Esophagus muscularis mucosa (tissue), 3 donors: ENCODE measurements around the gene PRSS33.

Experiments used
- CTCF ChIP-seq, 3 experiments: fragments of 200-600 bp in 2 of 3; fragments of 450-650 bp in 1 of 3; sonication (generic) in 2 of 3; IDR thresholded peaks; one replicate each; pipeline ENCODE4 v1.5.1; 2017 to 2019; ENCODE audit warnings: antibody characterized with exemption in 3 of 3, mild to moderate bottlenecking in 2 of 3, moderate library complexity in 1 of 3
- POLR2A ChIP-seq: fragments of 450-650 bp; IDR thresholded peaks from one replicate; pipeline ENCODE4 v1.6.1; 2017; ENCODE audit warnings: antibody characterized with exemption, moderate library complexity, mild to moderate bottlenecking, low read depth
- POLR2AphosphoS5 ChIP-seq, 2 donors: sonication (generic); formaldehyde crosslinking; IDR thresholded peaks; one replicate each; pipeline ENCODE4 v1.6.1; 2017; ENCODE audit warnings: antibody characterized with exemption in 2 of 2

- TF ChIP-seq CTCF (IDR thresholded peaks at IDR 0.05), result no peak
- no peak for TF ChIP-seq POLR2A
- TF ChIP-seq POLR2AphosphoS5 (IDR thresholded peaks at IDR 0.05), result no peak
Observed at GRCh38 chr16:2833776-2834175, 46.4 kb upstream of the PRSS33 start.
